ENCODE data around the gene ABCC6.

- no peak for TF ChIP-seq CTCF (IDR thresholded peaks at IDR 0.05)
- TF ChIP-seq POLR2A (IDR thresholded peaks at IDR 0.05): no peak
Observed at GRCh38 chr16:16186820-16187219, 36.5 kb downstream of the ABCC6 start.

Measured in testis (tissue), 2 donors.